HG02943 (cell line): ENCODE results near the gene BHMT2.

ENCODE experiments used
- ATAC-seq: cut with Tn5 transposase; IDR thresholded peaks from one replicate; pipeline ENCODE4 v1.9.1; 2021; ENCODE audit warnings: mild to moderate bottlenecking, low read depth, moderate library complexity; ENCODE audit not compliant: unreplicated experiment

Gene BHMT2, protein sequence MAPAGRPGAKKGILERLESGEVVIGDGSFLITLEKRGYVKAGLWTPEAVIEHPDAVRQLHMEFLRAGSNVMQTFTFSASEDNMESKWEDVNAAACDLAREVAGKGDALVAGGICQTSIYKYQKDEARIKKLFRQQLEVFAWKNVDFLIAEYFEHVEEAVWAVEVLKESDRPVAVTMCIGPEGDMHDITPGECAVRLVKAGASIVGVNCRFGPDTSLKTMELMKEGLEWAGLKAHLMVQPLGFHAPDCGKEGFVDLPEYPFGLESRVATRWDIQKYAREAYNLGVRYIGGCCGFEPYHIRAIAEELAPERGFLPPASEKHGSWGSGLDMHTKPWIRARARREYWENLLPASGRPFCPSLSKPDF

DNA sequence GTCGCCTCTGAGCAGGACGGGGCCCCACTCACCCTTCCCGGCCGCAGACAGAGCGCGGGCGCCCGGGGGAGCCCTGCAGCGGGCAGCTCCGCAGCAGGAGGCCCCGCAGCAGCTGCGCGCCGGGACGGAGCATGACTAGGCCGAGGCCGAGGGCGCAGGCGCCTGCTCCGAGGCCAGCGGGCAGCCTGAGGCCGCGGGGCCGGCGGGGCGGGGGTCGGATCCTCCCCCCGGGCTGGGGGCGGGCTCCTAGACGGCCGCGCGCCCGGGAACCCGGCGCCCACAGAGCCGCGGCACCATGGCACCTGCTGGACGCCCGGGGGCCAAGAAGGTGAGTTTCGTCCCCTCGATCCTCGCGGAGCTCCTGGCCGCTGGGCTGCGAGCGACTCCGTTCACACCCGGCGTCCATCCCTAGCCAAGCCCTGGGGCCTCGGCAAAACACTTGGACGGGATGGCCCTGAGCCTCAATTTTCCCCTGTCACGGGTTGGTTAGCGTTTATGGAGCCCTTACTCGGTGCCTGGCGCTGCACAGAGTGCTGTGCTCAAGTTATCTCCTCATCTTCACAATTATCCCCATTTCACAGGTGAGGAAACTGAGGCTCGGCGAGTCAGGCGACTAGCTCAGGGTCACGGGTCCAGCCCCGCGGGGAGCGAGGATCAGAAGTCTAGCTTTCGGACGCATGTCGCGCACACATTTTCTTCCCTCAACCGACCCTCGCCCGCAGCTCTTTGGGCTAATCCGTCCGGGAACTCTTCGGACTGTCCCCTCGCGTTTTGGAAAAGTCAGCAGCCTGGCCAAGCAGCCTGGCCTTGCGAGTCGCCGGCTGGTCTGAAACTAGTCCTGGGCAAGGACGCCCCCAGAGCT lies at the start of gene BHMT2, which contains the start of gene DMGDH:
BHMT2 (plus strand) TSS at position 280 of the 862 bp plus-strand sequence; CDS start at position 296, 16 bp downstream.
DMGDH (minus strand) TSS at position 187 of the 862 bp plus-strand sequence; CDS start at position 133, 54 bp downstream.
- no peak for ATAC-seq

DNA sequence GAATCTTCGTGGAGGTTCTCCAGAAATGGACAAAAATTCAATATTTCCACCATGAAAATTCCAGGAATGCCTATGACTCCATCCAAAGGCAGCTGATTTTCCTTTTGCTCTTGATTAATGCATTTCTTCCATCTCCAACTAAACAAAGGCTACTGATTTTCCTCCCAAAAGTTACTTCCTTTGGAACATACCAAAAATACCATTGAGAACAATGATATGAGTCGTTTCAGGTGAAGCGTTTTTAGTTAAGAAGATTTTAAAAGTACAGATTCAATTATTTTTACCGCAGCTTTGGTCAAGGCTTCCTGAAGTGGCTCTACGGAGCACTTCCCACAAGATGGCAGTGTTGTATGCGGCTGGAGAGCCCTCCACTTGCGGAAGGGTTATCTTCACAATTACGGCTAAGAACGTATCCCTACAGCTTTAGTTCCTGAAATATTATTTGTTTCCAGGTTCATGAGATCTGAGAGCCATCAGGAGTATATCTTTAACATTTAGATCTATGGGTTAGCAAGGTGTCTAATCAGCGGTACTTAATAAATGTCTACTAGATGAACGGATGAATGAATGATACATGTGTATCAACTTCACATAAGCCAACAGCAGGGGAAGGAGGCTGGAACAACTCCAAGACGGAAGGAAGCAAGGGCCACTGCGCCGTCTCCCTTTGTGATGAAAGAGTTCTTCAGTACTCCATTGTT lies 48.6 kb upstream of the BHMT2 start:
- ATAC-seq, result no peak

- no peak for ATAC-seq
Observed at GRCh38 chr5:79021753-79022152, 47.8 kb upstream of the BHMT2 start.

DNA sequence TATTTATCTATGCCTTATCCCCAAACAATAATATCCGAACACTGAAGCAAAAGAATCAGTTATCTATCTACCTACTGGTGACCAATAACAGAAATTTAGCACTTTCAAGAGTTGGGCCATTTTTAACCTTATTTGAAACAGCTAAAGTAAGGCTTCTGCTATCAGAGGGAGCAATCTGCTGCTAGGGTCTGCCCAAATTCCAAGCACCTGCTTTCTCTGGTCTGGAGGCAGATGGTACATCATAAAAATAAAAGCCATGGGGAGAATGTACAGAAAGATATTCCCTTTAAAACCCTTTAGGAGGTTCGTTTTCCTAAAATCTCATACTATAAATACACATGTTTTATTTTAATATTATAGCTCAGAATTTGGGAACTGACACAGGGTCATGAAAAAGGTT lies 46.8 kb upstream of the BHMT2 start:
- ATAC-seq, result no peak

DNA sequence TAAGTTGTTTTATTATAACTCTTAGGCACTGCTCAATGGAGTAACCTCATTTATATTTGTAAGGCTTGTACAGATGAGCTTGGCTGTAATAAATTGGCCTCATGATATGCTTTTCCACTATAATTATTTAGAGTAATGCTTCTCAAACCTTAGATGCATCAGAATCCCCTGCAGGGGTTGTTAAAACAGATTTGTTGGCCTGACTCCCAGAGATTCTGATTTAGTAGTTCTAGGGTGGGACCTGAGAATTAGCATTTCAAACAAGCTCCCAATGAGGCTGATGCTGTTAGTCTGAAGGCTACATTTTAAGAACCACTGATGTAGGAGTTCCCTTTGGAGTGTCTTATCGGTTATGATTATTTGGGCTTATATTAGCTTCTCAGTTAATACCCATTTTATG lies 46.2 kb upstream of the BHMT2 start:
- no peak for ATAC-seq

GRCh38 chr5:79023947-79024346 lies 45.6 kb upstream of the BHMT2 start:
- ATAC-seq, result no peak

DNA sequence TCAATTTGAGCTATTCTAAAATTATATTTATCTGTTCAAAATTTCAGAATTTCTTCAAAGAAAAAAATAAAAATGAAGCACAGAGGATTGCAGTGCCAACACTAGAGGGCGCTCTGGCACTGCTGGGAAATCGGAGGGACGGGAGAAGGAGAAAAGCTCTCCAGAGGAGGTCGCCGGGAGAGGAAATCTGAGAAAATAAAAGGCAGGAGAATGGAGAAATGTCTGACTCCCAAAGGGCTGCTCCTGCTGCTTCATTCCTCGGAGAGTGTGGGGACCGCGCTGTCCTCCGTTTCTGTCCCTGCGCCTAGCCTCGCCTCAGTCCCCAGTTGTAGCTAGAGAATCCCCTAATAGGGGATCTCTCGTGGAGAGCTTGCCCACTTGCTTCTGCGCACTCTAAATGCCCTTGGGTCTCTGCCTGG lies 44.5 kb upstream of the BHMT2 start:
- no peak for ATAC-seq

- ATAC-seq, result no peak
Observed at GRCh38 chr5:79030663-79031484, 38.7 kb upstream of the BHMT2 start.

GRCh38 chr5:79031485-79031867 lies 38.1 kb upstream of the BHMT2 start:
- no peak for ATAC-seq

- ATAC-seq, result no peak
Observed at GRCh38 chr5:79032031-79032695, 37.4 kb upstream of the BHMT2 start.

GRCh38 chr5:79032782-79033181 lies 36.8 kb upstream of the BHMT2 start:
- no peak for ATAC-seq

GRCh38 chr5:79035237-79035636 lies 34.3 kb upstream of the BHMT2 start:
- ATAC-seq, result no peak

DNA sequence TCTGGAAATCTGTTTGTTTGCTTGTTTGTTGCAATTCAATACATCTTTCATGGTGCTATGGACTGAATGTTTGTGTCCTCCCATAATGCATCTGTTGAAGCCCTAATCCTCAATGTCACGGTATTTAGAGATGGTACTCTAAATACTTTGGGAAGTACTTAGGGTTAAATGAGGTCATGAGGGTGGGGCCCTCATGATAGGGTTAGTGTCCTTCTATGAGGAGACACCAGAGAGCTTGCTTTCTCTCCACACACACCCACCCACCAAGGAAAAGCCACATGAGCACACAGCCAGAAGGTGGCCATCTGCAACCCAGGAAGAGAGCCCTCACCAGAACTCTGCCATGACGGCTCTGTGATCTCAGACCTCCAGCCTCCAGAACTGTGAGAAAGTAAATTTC lies 32.8 kb upstream of the BHMT2 start:
- no peak for ATAC-seq

GRCh38 chr5:79042188-79042587 lies 27.4 kb upstream of the BHMT2 start:
- ATAC-seq, result no peak

GRCh38 chr5:79047199-79047598 lies 22.4 kb upstream of the BHMT2 start:
- no peak for ATAC-seq

GRCh38 chr5:79048437-79048836 lies 21.1 kb upstream of the BHMT2 start:
- no peak for ATAC-seq

GRCh38 chr5:79050498-79050897 lies 19.1 kb upstream of the BHMT2 start:
- ATAC-seq, result no peak

DNA sequence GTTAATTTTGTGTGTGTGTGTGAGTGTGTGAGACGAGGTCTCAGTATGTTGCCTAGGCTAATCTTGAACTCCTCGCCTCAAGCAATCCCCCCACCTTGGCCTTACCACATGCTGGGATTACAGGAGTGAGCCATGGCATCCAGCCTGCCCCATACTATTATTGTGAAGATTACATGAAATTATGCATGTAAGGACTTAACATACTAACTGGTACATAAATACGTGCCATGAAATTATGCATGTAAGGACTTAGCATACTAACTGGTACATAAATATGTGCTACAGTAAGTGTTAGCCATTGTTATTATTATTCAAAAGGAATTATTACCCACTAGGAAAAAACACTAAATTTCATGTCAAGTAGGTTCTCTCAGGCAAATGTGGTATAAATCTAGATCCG lies 16.2 kb upstream of the BHMT2 start:
- no peak for ATAC-seq

DNA sequence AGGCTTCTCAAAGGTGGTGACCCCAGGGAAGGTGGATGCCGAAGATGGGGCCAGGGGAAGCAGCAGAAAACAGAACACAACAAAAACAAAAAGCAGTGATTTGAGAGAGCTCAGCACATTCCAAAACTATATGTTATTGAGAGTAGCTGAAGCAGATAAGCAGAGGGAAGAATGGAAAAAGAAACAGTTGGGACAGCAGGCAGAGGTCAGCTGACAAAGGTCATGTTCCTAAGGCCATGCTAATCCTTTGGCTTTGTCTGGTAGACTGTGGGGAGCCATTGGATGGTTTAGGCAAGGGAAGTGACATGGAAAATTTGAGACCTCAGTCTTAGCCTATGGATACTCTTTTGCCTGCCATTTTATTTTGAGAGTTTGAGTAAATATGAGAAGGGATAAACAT lies 14.6 kb upstream of the BHMT2 start:
- ATAC-seq, result no peak

DNA sequence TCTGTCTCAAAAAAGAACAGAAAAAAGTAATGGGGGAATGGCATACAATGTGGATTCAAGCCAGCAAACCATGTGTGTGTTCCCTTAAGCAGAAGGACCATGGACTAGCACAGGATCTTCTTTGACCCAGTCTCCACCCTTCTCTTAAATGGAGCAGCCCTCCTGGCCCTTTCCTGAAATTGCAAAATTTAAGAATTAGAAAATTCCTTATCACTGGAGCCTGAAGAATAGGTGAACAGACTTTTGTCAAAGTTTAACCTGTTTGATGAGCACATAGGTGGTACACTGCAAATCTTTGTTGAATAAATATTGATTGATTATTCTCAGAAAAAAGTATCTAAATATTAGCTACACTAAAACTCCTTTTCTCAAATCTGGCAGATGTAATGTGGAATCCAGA lies 12.7 kb upstream of the BHMT2 start:
- no peak for ATAC-seq
